Esophagus squamous epithelium (tissue), 5 donors: ENCODE measurements around the gene PDCD4. TPM values are rescaled to one million over a fixed set of nuclear protein-coding genes. Genes with fewer than 3 reads are reported as not detected.

Experiments used
- DNase-seq: peaks from one replicate; lab custom pipeline; 2025; lab: John Stamatoyannopoulos, UW
- H3K27ac ChIP-seq, 4 donors: fragments of 200-600 bp; sonication (generic); one replicate each; pipeline ENCODE4 v1.5.1; 2016 to 2019; ENCODE audit warnings: mild to moderate bottlenecking in 1 of 4
- H3K27me3 ChIP-seq, 4 donors: fragments of 200-600 bp; sonication (generic); 1 replicate in 3 of 4; 2 replicates in 1 of 4; pipeline versions ENCODE4 v1.5.1 to v1.6.0; 2017 to 2021; ENCODE audit warnings: antibody characterized with exemption in 1 of 4
- H3K36me3 ChIP-seq, 3 donors: fragments of 200-600 bp; sonication (generic); one replicate each; pipeline ENCODE4 v1.5.1; 2016 to 2019
- H3K4me1 ChIP-seq, 3 donors: fragments of 200-600 bp; sonication (generic); one replicate each; pipeline ENCODE4 v1.5.1; 2017 to 2019
- H3K4me3 ChIP-seq, 4 donors: fragments of 200-600 bp; sonication (generic); 1 replicate in 3 of 4; 2 replicates in 1 of 4; pipeline ENCODE4 v1.5.1; 2016 to 2019; ENCODE audit warnings: mild to moderate bottlenecking in 2 of 4, moderate library complexity in 1 of 4
- H3K9me3 ChIP-seq, 3 donors: fragments of 200-600 bp; sonication (generic); one replicate each; pipeline ENCODE4 v1.5.1; 2016 to 2019
- CTCF ChIP-seq, 6 experiments: fragments of 450-650 bp in 4 of 6; fragments of 200-600 bp in 2 of 6; sonication (generic) in 2 of 6; IDR thresholded peaks; one replicate each; pipeline ENCODE4 v1.5.1; 2016 to 2019; ENCODE audit warnings: antibody characterized with exemption in 6 of 6, mild to moderate bottlenecking in 4 of 6, moderate library complexity in 4 of 6
- POLR2A ChIP-seq, 4 donors: fragments of 450-650 bp; IDR thresholded peaks; one replicate each; pipeline ENCODE4 v1.6.1; 2017; ENCODE audit warnings: antibody characterized with exemption in 4 of 4, mild to moderate bottlenecking in 4 of 4, moderate library complexity in 3 of 4
- WGBS, 2 donors: methylation state at CpG; one replicate each; pipeline ENCODE4 v1.1.5; 2018; 5-methylcytosine and 5-hydroxymethylcytosine counted together
- intact Hi-C: fragments of 100-400 bp; cut with DNase I; formaldehyde crosslinking; loops from one replicate; pipeline ENCODE4 v1.15.0; 2022
- total RNA-seq, 4 donors: library from RNA; depleted of rRNA; stranded (reverse); fragments of >200 nt; gene quantifications; one replicate each; pipeline ENCODE4 v1.1.0, GENCODE V29; 2016
- donor health status: DM: yes; HTN: yes; CAD: no.

The PDCD4 gene
- total RNA-seq, 4 donors from 2014 or later = 68.3 to 299 (median 171) TPM

GRCh38 chr10:110947061-110947595, 75.4 kb downstream of the PDCD4 start:
- intact Hi-C loops = no loop called here
- H3K27me3 ChIP-seq = no peaks in the 10 kb centered on the region
- no peak overlapping the region for H3K27ac ChIP-seq
- H3K4me3 ChIP-seq = no peak overlapping the region
- TF ChIP-seq CTCF (IDR thresholded peaks at IDR 0.05) = no peak
- no peak for TF ChIP-seq POLR2A (IDR thresholded peaks at IDR 0.05)
- DNase-seq = no peak
- peaks cover 0 to 6% (median 0%) of the 10 kb centered on the region in 3 donors for H3K36me3 ChIP-seq
- H3K9me3 ChIP-seq = no peaks in the 10 kb centered on the region
- peaks cover 0 to 22% (median 9%) of the 10 kb centered on the region in 3 donors for H3K4me1 ChIP-seq
- WGBS, 2 donors = 64 to 93% methylated on average over 1 to 3 of the region's 4 CpGs

Other genes with a start within 250 kb of the PDCD4 start
- 10 to 100 TPM in 1 of 4 donors, 1 to 10 TPM in 3; 2.1 to 10.3 (median 3.7) TPM for gene RBM20, start 227.6 kb upstream of the PDCD4 start, total RNA-seq
- 10 to 100 TPM in 3 of 4 donors, 1 to 10 TPM in 1; 7.8 to 16.8 (median 12.4) TPM for gene BBIP1, start 47.3 kb downstream of the PDCD4 start, total RNA-seq
- gene SHOC2, start 47.7 kb downstream of the PDCD4 start, total RNA-seq = 10 to 100 TPM; 24.8 to 59.5 (median 43.0) TPM
- 1 to 10 TPM in 1 of 4 donors, under 1 TPM in 2, not detected in 1; 0.38 to 1.1 (median 0.40) TPM for gene ADRA2A, start 205.1 kb downstream of the PDCD4 start, total RNA-seq